Ammon's horn (tissue), 1 donor: ENCODE results near the gene PKP4.

Experiments
- DNase-seq: peaks from one replicate; pipeline ENCODE4 v3.0.0-alpha.2; 2016; ENCODE audit warnings: low spot score

Gene PKP4

GRCh38 chr2:158600155-158600802 is 143.5 kb downstream of the PKP4 start:
- peak; percentile 58 for DNase-seq

GRCh38 chr2:158602027-158602426 is 145.3 kb downstream of the PKP4 start:
- no peak for DNase-seq

GRCh38 chr2:158603205-158603604 is 146.5 kb downstream of the PKP4 start:
- DNase-seq: no peak

- no peak for DNase-seq
Observed at GRCh38 chr2:158603986-158604385, 147.2 kb downstream of the PKP4 start.

- no peak for DNase-seq
Observed at GRCh38 chr2:158610059-158610458, 153.3 kb downstream of the PKP4 start.

GRCh38 chr2:158616480-158617000 is 159.8 kb downstream of the PKP4 start:
- no peak for DNase-seq

- DNase-seq: no peak
Observed at GRCh38 chr2:158618891-158619490, 162.2 kb downstream of the PKP4 start.

- no peak for DNase-seq
Observed at GRCh38 chr2:158619496-158619895, 162.7 kb downstream of the PKP4 start.

- no peak for DNase-seq
Observed at GRCh38 chr2:158620656-158621055, 163.9 kb downstream of the PKP4 start.

GRCh38 chr2:158624071-158624667 is 167.4 kb downstream of the PKP4 start:
- no peak for DNase-seq

- DNase-seq: no peak
Observed at GRCh38 chr2:158624961-158625360, 168.2 kb downstream of the PKP4 start.

- no peak for DNase-seq
Observed at GRCh38 chr2:158629116-158629515, 172.4 kb downstream of the PKP4 start.

- DNase-seq: no peak
Observed at GRCh38 chr2:158633261-158633660, 176.5 kb downstream of the PKP4 start.

- DNase-seq: no peak
Observed at GRCh38 chr2:158634627-158635026, 177.9 kb downstream of the PKP4 start.

GRCh38 chr2:158635961-158636601 is 179.3 kb downstream of the PKP4 start:
- no peak for DNase-seq

GRCh38 chr2:158637357-158637756 is 180.6 kb downstream of the PKP4 start:
- DNase-seq: no peak

- DNase-seq: no peak
Observed at GRCh38 chr2:158644139-158644538, 187.4 kb downstream of the PKP4 start.

- no peak for DNase-seq
Observed at GRCh38 chr2:158645299-158645698, 188.5 kb downstream of the PKP4 start.

- no peak for DNase-seq
Observed at GRCh38 chr2:158647436-158648231, 190.9 kb downstream of the PKP4 start.

GRCh38 chr2:158649846-158650245 is 193.1 kb downstream of the PKP4 start:
- no peak for DNase-seq

GRCh38 chr2:158650646-158651357 is 194.1 kb downstream of the PKP4 start:
- no peak for DNase-seq
